ENCODE results near the gene NOL4L.

GRCh38 chr20:32524829-32525501 is 60.2 kb downstream of the NOL4L start:
- no peak for TF ChIP-seq CTCF (IDR thresholded peaks at IDR 0.05; ENCODE audit: insufficient read depth, low read length)
- TF ChIP-seq, protein P1, sequence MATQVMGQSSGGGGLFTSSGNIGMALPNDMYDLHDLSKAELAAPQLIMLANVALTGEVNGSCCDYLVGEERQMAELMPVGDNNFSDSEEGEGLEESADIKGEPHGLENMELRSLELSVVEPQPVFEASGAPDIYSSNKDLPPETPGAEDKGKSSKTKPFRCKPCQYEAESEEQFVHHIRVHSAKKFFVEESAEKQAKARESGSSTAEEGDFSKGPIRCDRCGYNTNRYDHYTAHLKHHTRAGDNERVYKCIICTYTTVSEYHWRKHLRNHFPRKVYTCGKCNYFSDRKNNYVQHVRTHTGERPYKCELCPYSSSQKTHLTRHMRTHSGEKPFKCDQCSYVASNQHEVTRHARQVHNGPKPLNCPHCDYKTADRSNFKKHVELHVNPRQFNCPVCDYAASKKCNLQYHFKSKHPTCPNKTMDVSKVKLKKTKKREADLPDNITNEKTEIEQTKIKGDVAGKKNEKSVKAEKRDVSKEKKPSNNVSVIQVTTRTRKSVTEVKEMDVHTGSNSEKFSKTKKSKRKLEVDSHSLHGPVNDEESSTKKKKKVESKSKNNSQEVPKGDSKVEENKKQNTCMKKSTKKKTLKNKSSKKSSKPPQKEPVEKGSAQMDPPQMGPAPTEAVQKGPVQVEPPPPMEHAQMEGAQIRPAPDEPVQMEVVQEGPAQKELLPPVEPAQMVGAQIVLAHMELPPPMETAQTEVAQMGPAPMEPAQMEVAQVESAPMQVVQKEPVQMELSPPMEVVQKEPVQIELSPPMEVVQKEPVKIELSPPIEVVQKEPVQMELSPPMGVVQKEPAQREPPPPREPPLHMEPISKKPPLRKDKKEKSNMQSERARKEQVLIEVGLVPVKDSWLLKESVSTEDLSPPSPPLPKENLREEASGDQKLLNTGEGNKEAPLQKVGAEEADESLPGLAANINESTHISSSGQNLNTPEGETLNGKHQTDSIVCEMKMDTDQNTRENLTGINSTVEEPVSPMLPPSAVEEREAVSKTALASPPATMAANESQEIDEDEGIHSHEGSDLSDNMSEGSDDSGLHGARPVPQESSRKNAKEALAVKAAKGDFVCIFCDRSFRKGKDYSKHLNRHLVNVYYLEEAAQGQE (IDR thresholded peaks at IDR 0.05; ENCODE audit: insufficient replicate concordance, low read depth): no peak
- TF ChIP-seq POLR2AphosphoS5 (IDR thresholded peaks at IDR 0.05; ENCODE audit: low read depth): no peak
- TF ChIP-seq GABPA (IDR thresholded peaks at IDR 0.05; ENCODE audit: low read depth): no peak

Data from HL-60 (cell line).